Measurements from ENCODE around the gene LDLRAD4.

LDLRAD4 gene

DNA sequence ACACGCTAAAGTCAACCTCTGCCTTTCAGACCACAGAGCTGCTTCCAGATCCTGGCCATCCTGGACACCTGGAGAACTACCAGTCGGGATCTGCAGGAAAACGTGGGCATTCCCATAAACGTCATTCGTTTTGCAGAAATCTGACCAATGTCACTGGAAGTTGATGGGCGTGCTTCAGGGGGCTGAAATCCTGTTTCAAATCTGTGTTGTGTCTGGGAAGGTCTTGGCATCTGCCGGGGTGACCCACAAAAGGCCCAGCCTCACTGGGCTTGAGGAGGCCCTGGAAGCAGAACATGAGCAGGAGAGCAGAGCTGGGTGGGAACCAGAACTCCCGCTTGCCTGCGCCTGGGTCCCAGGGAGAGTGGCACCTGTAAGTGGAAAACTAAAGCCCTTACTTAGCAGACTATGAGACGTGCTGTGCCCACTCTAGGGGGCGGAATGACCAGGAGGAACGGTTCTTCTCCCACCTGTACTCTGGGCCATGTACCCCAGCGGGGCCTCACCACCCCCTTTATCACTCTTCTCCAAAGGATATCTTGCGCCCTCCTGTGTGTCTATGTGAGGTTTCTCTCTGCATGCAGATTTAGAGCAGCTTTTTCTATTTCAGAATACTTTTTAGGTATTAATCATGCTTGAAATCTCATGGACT lies 306.9 kb downstream of the LDLRAD4 start:
- Histone ChIP-seq H3K4me3 (IDR thresholded peaks at IDR 0.05; ENCODE audit: insufficient read depth, low read depth, low read length) (no peak overlapping the region), H3K27ac (no peak overlapping the region), H3K4me2 (no peak overlapping the region), H3K9ac (no peak overlapping the region), H4K20me1 (ENCODE audit: insufficient read depth) (no peaks in the 10 kb centered on the region), H3K36me3 (ENCODE audit: insufficient read depth) (no peaks in the 10 kb centered on the region), H3K27me3 (ENCODE audit: insufficient read depth, low read depth) (no peaks in the 10 kb centered on the region), H3K79me2 (ENCODE audit: insufficient read depth, low read depth) (no peaks in the 10 kb centered on the region), H2AFZ (ENCODE audit: low read depth) (no peak overlapping the region), H3K4me1 (ENCODE audit: low read depth, poor library complexity, severe bottlenecking) (no peaks in the 10 kb centered on the region)
- TF ChIP-seq, protein P1, sequence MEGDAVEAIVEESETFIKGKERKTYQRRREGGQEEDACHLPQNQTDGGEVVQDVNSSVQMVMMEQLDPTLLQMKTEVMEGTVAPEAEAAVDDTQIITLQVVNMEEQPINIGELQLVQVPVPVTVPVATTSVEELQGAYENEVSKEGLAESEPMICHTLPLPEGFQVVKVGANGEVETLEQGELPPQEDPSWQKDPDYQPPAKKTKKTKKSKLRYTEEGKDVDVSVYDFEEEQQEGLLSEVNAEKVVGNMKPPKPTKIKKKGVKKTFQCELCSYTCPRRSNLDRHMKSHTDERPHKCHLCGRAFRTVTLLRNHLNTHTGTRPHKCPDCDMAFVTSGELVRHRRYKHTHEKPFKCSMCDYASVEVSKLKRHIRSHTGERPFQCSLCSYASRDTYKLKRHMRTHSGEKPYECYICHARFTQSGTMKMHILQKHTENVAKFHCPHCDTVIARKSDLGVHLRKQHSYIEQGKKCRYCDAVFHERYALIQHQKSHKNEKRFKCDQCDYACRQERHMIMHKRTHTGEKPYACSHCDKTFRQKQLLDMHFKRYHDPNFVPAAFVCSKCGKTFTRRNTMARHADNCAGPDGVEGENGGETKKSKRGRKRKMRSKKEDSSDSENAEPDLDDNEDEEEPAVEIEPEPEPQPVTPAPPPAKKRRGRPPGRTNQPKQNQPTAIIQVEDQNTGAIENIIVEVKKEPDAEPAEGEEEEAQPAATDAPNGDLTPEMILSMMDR (conservative IDR thresholded peaks at IDR 0.05; ENCODE audit: low read depth, low read length), result no peak

DNA sequence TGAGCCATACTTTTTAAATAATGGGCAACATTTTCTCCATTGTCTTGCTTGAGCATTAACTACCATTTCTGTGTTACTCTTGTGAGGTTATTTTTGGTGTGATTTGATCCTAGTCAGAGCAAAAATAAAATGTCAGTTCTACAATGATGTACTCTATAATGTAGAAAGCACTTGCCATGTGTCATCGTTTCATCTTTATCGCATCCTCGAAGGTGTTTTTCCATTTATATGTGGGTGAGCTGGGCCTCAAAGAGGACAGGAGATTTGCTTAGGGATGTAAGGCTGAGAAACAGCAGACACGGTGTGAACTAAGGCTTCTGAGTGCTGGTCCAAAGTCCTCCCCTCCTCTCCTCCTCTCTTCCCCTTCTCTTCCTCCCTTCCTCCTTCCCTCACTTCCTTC lies 308.0 kb downstream of the LDLRAD4 start:
- Histone ChIP-seq H3K4me3 (IDR thresholded peaks at IDR 0.05; ENCODE audit: insufficient read depth, low read depth, low read length) (no peak overlapping the region), H3K4me1 (ENCODE audit: low read depth, poor library complexity, severe bottlenecking) (no peaks in the 10 kb centered on the region), H3K27ac (no peak overlapping the region), H2AFZ (ENCODE audit: low read depth) (no peak overlapping the region), H4K20me1 (ENCODE audit: insufficient read depth) (no peaks in the 10 kb centered on the region), H3K36me3 (ENCODE audit: insufficient read depth) (no peaks in the 10 kb centered on the region), H3K79me2 (ENCODE audit: insufficient read depth, low read depth) (no peaks in the 10 kb centered on the region), H3K9ac (no peak overlapping the region), H3K27me3 (ENCODE audit: insufficient read depth, low read depth) (no peaks in the 10 kb centered on the region), H3K4me2 (no peak overlapping the region)
- TF ChIP-seq, protein P1 (conservative IDR thresholded peaks at IDR 0.05; ENCODE audit: low read depth, low read length), result no peak

DNA sequence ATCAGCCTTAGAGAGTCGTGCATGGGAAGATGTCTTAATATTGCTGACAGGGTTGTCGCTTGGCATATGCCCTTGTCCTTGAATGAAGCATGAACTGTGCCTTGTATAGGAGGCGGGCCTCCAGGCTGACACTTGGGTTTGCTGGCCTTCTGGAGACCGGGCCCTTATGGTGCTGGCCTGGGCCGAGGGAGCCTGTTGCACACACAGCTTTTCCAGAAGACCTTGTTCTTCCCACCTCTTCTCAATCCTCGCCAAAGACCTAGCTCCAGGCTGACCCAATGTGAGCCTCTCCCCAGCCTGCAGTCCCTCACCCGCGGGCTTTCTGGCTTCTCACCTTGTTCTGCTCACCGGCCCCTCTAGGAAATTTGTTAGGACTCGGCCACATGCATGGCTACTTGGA lies 308.7 kb downstream of the LDLRAD4 start:
- TF ChIP-seq, protein P1 (conservative IDR thresholded peaks at IDR 0.05; ENCODE audit: low read depth, low read length), result no peak
- H3K27me3 ChIP-seq (ENCODE audit: insufficient read depth, low read depth), result no peaks in the 10 kb centered on the region
- H3K9ac ChIP-seq, result no peak overlapping the region
- no peaks in the 10 kb centered on the region for H4K20me1 ChIP-seq (ENCODE audit: insufficient read depth)
- no peak overlapping the region for H2AFZ ChIP-seq (ENCODE audit: low read depth)
- H3K79me2 ChIP-seq (ENCODE audit: insufficient read depth, low read depth), result no peaks in the 10 kb centered on the region
- H3K27ac ChIP-seq, result no peak overlapping the region
- no peak overlapping the region for H3K4me2 ChIP-seq
- H3K4me3 ChIP-seq (IDR thresholded peaks at IDR 0.05; ENCODE audit: insufficient read depth, low read depth, low read length), result no peak overlapping the region
- no peaks in the 10 kb centered on the region for H3K4me1 ChIP-seq (ENCODE audit: low read depth, poor library complexity, severe bottlenecking)
- no peaks in the 10 kb centered on the region for H3K36me3 ChIP-seq (ENCODE audit: insufficient read depth)

DNA sequence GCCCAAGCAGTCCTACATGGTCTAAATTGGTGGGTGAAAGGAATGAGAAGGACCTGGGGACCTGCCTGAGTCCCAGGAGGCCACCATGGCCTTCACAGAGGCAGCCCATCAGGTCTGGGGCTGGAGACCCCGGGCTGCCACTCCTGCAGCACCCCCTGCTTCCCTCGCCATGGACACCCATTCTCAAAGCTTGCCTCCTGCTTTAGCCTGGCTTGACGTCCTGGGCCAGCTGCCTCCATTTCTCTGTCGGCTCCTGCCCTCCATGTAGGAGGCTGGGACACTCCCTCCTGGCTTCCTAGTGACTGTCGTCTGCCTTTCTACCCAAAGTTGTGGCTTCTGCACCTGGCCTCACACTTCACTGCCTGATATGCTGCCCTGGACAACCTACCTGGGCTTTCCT lies 309.2 kb downstream of the LDLRAD4 start:
- Histone ChIP-seq H3K4me1 (ENCODE audit: low read depth, poor library complexity, severe bottlenecking) (no peaks in the 10 kb centered on the region), H3K27ac (no peak overlapping the region), H3K9ac (no peak overlapping the region), H3K79me2 (ENCODE audit: insufficient read depth, low read depth) (no peaks in the 10 kb centered on the region), H3K36me3 (ENCODE audit: insufficient read depth) (no peaks in the 10 kb centered on the region), H3K4me3 (IDR thresholded peaks at IDR 0.05; ENCODE audit: insufficient read depth, low read depth, low read length) (no peak overlapping the region), H3K4me2 (no peak overlapping the region), H4K20me1 (ENCODE audit: insufficient read depth) (no peaks in the 10 kb centered on the region), H2AFZ (ENCODE audit: low read depth) (no peak overlapping the region), H3K27me3 (ENCODE audit: insufficient read depth, low read depth) (no peaks in the 10 kb centered on the region)
- TF ChIP-seq, protein P1 (conservative IDR thresholded peaks at IDR 0.05; ENCODE audit: low read depth, low read length), result no peak
